Osteocyte (in vitro differentiated cells): ENCODE measurements around the gene C2CD4B. TPM values are rescaled to one million over a fixed set of nuclear protein-coding genes. Genes with fewer than 3 reads are reported as not detected.

Source experiments
- DNase-seq: peaks from one replicate; pipeline ENCODE4 v3.0.0; 2021; ENCODE audit warnings: mixed read lengths; ENCODE audit not compliant: unreplicated experiment; ENCODE audit errors: extremely low spot score
- H3K27ac Mint-ChIP-seq: one replicate; pipeline ENCODE4 v1.8.0; 2021; ENCODE audit warnings: mild to moderate bottlenecking, mixed read lengths; ENCODE audit not compliant: unreplicated experiment
- H3K27me3 Mint-ChIP-seq: one replicate; pipeline ENCODE4 v1.8.0; 2021; ENCODE audit warnings: mixed read lengths; ENCODE audit not compliant: unreplicated experiment
- H3K36me3 Mint-ChIP-seq: one replicate; pipeline ENCODE4 v1.8.0; 2021; ENCODE audit warnings: mixed read lengths; ENCODE audit not compliant: unreplicated experiment
- H3K4me1 Mint-ChIP-seq: one replicate; pipeline ENCODE4 v1.8.0; 2021; ENCODE audit warnings: mixed read lengths; ENCODE audit not compliant: unreplicated experiment
- H3K4me3 Mint-ChIP-seq: one replicate; pipeline ENCODE4 v1.8.0; 2021; ENCODE audit warnings: mild to moderate bottlenecking, moderate library complexity, mixed read lengths; ENCODE audit not compliant: unreplicated experiment
- H3K9me3 Mint-ChIP-seq: one replicate; pipeline ENCODE4 v1.8.0; 2021; ENCODE audit warnings: mixed read lengths; ENCODE audit not compliant: unreplicated experiment
- total RNA-seq: library from RNA; stranded (reverse); gene quantifications from 2 replicates; pipeline ENCODE4 v1.2.1, GENCODE V29; 2021
- TF ChIP-seq, protein P1 (sequence below): fragments of 200-600 bp; sonication (generic); IDR thresholded peaks from 2 replicates; pipeline ENCODE4 v1.5.0; 2021; ENCODE audit warnings: antibody characterized with exemption, mild to moderate bottlenecking, moderate library complexity

Gene C2CD4B
- total RNA-seq, 1 donor from 2014 or later: not detected

DNA sequence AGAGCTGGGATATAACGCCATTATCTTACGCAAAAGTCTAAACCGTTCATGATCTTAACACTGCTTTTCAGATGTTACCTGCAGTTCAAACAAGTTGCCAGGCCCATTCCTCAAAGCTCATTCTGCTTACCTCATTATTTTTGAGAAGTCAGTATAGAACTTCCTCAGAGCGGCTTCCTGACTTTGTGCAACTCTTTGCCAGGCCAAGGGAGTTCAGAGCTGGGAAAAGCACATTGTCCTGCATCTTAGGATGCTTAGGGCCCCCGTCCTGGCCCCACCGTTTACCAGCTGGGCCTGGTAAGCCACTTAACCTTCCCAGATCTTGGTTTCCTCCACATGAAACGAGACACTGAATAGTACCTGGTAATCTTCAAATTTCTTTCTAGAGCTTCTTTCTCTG is 6.8 kb upstream of the C2CD4B start:
- Mint-ChIP-seq H3K4me1 (no peaks in the 10 kb centered on the region), H3K27me3 (peaks cover 38% of the 10 kb centered on the region), H3K27ac (no peak overlapping the region), H3K4me3 (no peak overlapping the region), H3K36me3 (no peaks in the 10 kb centered on the region), H3K9me3 (no peaks in the 10 kb centered on the region)
- no peak for DNase-seq
- TF ChIP-seq, protein P1, sequence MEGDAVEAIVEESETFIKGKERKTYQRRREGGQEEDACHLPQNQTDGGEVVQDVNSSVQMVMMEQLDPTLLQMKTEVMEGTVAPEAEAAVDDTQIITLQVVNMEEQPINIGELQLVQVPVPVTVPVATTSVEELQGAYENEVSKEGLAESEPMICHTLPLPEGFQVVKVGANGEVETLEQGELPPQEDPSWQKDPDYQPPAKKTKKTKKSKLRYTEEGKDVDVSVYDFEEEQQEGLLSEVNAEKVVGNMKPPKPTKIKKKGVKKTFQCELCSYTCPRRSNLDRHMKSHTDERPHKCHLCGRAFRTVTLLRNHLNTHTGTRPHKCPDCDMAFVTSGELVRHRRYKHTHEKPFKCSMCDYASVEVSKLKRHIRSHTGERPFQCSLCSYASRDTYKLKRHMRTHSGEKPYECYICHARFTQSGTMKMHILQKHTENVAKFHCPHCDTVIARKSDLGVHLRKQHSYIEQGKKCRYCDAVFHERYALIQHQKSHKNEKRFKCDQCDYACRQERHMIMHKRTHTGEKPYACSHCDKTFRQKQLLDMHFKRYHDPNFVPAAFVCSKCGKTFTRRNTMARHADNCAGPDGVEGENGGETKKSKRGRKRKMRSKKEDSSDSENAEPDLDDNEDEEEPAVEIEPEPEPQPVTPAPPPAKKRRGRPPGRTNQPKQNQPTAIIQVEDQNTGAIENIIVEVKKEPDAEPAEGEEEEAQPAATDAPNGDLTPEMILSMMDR: no peak

DNA sequence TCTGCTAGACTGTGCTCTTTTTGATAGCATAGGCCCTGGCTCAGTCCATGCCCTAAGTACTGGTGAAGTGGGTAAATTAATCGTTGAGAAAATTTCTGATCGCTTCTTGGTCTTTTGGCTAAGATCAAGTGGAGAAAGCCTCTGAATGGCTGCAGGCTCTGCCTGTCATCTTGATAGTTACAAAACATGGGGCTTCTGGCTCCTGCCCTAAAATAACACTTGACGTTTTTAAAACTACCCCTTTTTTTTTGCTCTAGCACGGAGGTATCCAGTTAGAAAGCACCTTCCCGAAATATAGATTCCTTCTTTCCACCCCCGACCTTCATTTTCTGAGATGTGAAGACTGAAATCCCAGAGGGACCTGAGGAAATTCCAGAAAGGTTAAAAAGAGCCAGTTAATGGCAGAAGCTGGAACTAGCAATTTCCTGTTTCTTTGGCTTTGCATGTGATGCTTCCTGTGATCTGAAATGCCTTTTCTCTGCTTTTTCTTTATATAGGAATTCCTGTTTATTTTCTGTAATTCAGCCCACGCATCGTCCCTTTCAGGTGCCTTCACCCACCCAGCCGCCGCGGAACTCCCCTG is 799 bp upstream of the C2CD4B start:
- no peak for DNase-seq
- Mint-ChIP-seq H3K27ac (peak overlapping the region; percentile 35), H3K4me3 (peak overlapping the region; percentile 64), H3K36me3 (no peaks in the 10 kb centered on the region), H3K9me3 (peaks cover 1% of the 10 kb centered on the region), H3K4me1 (peaks cover 17% of the 10 kb centered on the region), H3K27me3 (peaks cover 67% of the 10 kb centered on the region)
- TF ChIP-seq, protein P1: no peak

DNA sequence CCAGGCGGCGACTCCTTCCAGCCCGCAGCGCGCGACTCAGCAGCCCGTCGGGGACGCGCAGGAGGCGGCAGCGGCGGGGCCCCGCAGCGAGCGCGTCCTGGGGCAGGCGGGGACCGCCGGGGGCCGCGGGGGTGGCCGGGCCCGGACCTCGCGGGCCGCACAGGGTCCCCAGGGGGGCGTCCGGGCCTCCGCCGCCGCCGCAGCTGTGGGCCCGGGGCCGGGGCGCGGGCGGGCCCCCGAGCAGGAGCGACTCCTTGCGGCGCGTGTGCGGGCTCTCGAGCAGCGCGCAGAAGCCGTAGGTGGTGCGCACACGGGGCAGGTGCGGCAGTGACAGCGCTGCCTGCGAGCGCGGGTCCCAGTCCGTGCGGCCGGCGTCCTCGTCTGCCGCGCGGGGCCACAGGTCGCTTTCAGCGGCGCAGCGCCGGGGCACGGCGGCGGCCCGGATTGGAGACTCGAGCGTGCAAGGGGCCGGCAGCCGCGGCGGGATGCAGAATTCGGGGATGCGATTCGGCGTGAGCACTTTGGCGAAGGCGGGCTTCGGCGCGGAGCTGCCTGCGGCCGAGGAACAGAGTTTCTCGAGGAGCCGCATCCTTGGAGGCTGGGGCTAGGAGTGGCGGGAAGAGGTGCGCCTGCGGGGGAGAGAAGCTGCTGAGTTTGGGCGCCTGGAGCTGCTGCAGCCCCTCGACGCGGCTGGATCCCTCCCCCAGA is 535 bp downstream of the C2CD4B start:
- Mint-ChIP-seq H3K27me3 (peaks cover 74% of the 10 kb centered on the region), H3K4me3 (peak overlapping the region; percentile 38)
- no peak for DNase-seq

DNA sequence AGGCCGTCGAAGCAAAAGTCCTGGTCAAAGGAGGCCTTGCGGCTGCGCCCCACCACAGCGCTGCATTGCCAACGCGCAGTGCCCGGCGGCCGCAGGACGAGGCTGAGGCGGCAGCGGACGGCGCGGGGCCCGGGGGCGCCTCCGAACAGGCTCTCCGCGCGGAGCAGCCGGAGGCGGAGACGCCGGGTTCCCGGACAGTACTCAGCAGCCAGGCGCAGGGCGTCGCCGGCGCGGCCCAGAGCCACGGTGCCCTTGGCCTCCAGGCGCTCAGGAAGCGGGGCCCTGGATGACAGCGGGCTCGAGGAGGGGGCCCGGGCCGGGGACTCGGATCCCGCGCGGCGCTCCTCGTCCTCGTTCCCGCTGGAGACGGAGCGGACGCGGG is 1.1 kb downstream of the C2CD4B start:
- Mint-ChIP-seq H3K4me1 (peaks cover 17% of the 10 kb centered on the region), H3K36me3 (no peaks in the 10 kb centered on the region), H3K4me3 (no peak overlapping the region), H3K9me3 (peaks cover 3% of the 10 kb centered on the region), H3K27me3 (peaks cover 74% of the 10 kb centered on the region), H3K27ac (no peak overlapping the region)
- TF ChIP-seq, protein P1: no peak
- no peak for DNase-seq

More for the DNA sequence above, 535 bp downstream of the C2CD4B start:
- TF ChIP-seq, protein P1: no peak
- peaks cover 17% of the 10 kb centered on the region for H3K4me1 Mint-ChIP-seq
- peaks cover 3% of the 10 kb centered on the region for H3K9me3 Mint-ChIP-seq
- no peaks in the 10 kb centered on the region for H3K36me3 Mint-ChIP-seq
- no peak overlapping the region for H3K27ac Mint-ChIP-seq

DNA sequence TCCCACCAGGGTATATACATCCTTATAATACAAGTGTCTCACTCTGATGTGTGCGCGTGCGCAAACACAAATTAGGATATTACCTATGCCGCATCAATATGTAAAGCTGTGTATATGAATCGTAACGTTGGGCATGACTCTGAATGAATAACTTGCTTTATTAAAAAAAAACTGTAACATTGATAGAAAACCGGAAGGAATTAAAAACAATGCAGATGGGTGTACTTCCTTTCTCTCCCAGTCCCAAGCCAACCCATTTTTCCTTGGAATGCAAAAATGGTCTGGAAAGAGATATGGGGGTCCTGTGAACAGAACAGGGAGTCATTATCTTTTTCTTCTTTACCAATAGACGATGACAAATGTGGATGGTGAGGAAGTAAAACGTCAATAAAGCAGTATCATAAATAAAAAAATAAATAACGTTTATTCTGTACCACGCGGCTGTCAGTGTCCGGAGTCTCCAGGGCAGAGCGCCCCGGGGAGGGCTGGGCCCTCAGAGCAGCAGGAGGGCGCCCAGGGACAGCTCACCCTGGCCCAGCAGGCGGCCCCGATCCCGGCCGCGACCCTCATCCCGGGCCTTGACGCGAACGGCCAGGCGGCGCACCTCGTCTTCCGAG is 1.6 kb downstream of the C2CD4B start:
- H3K4me3 Mint-ChIP-seq: peak overlapping the region; percentile 16
- TF ChIP-seq, protein P1: no peak
- peaks cover 3% of the 10 kb centered on the region for H3K9me3 Mint-ChIP-seq
- H3K27me3 Mint-ChIP-seq: peaks cover 76% of the 10 kb centered on the region
- H3K36me3 Mint-ChIP-seq: no peaks in the 10 kb centered on the region
- DNase-seq: no peak
- H3K27ac Mint-ChIP-seq: no peak overlapping the region
- peaks cover 17% of the 10 kb centered on the region for H3K4me1 Mint-ChIP-seq
